ENCODE data around the gene SPECC1L. TPM values are rescaled to one million over a fixed set of nuclear protein-coding genes. Genes with fewer than 3 reads are reported as not detected.

SPECC1L gene
- total RNA-seq, 4 donors from 2014 or later, result 65.2 to 102 (median 69.2) TPM

GRCh38 chr22:24405631-24406321 is 135.1 kb downstream of the SPECC1L start:
- TF ChIP-seq CTCF (IDR thresholded peaks at IDR 0.05), result no peak
- Histone ChIP-seq H3K9me3 (no peaks in the 10 kb centered on the region), H3K27me3 (no peaks in the 10 kb centered on the region), H3K4me1 (peaks cover 9 to 29% of the 10 kb centered on the region in 2 donors), H3K27ac (no peak overlapping the region), H3K4me3 (replicated peaks in 1 of 3) (no peak overlapping the region), H3K36me3 (peaks cover 2 to 9% of the 10 kb centered on the region in 2 donors)
- intact Hi-C loops (cut with DNase I), result no loop called here
- no peak for DNase-seq
- 95 to 97% methylated on average over 12 of the region's 12 CpGs for WGBS, 2 donors

GRCh38 chr22:24406322-24407277 is 136.0 kb downstream of the SPECC1L start:
- intact Hi-C loops (cut with DNase I), result no loop called here
- Histone ChIP-seq H3K27ac (no peak overlapping the region), H3K4me1 (peaks cover 9 to 24% of the 10 kb centered on the region in 2 donors), H3K9me3 (no peaks in the 10 kb centered on the region), H3K36me3 (peaks cover 2 to 9% of the 10 kb centered on the region in 2 donors), H3K4me3 (replicated peaks in 1 of 3) (no peak overlapping the region), H3K27me3 (no peaks in the 10 kb centered on the region)
- DNase-seq, result no peak
- TF ChIP-seq CTCF (IDR thresholded peaks at IDR 0.05) (no peak), POLR2A (IDR thresholded peaks at IDR 0.05) (no peak)
- WGBS, 2 donors, result 68 to 79% methylated on average over 17 to 19 of the region's 19 CpGs

GRCh38 chr22:24407278-24407665 is 136.6 kb downstream of the SPECC1L start:
- WGBS, 2 donors, result 63 to 71% methylated on average over 15 of the region's 15 CpGs
- H3K4me3 ChIP-seq (replicated peaks in 1 of 3), result no peak overlapping the region
- H3K27ac ChIP-seq, result no peak overlapping the region
- peaks cover 8 to 18% of the 10 kb centered on the region in 2 donors for H3K4me1 ChIP-seq
- no peaks in the 10 kb centered on the region for H3K9me3 ChIP-seq
- H3K36me3 ChIP-seq, result peaks cover 3 to 10% of the 10 kb centered on the region in 2 donors
- no peak for DNase-seq
- TF ChIP-seq POLR2A (IDR thresholded peaks at IDR 0.05) (no peak), CTCF (IDR thresholded peaks at IDR 0.05) (no peak)
- intact Hi-C loops (cut with DNase I), result no loop called here
- no peaks in the 10 kb centered on the region for H3K27me3 ChIP-seq

DNA sequence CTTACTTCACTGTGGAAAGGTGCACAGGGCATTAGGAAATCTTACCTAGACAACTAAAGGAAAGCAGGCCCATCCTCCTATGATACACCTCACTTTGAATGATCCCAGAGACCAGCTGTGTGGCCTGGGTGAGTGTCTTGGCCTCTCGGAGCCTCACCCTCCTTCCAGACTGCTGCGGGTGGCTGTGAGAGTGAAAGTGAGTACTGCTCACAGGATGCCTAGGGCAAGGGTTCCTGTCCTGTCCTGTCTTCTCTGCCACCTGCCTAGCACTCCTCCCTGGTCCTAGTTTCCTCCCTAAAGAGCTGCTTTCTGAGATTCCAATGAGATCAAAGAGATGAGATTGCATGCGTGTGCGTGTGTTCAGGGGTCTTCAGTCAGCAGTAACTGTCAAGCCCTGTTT is 137.3 kb downstream of the SPECC1L start:
- DNase-seq, result no peak
- intact Hi-C loops (cut with DNase I), result no loop called here
- no peak overlapping the region for H3K4me3 ChIP-seq (replicated peaks in 1 of 3)
- TF ChIP-seq CTCF (IDR thresholded peaks at IDR 0.05) (no peak), POLR2A (IDR thresholded peaks at IDR 0.05) (no peak)
- peaks cover 3 to 12% of the 10 kb centered on the region in 2 donors for H3K4me1 ChIP-seq
- no peak overlapping the region for H3K27ac ChIP-seq
- WGBS, 2 donors, result 87 to 95% methylated on average over 4 of the region's 4 CpGs
- no peaks in the 10 kb centered on the region for H3K27me3 ChIP-seq
- peaks cover 8 to 16% of the 10 kb centered on the region in 2 donors for H3K36me3 ChIP-seq
- H3K9me3 ChIP-seq, result no peaks in the 10 kb centered on the region

DNA sequence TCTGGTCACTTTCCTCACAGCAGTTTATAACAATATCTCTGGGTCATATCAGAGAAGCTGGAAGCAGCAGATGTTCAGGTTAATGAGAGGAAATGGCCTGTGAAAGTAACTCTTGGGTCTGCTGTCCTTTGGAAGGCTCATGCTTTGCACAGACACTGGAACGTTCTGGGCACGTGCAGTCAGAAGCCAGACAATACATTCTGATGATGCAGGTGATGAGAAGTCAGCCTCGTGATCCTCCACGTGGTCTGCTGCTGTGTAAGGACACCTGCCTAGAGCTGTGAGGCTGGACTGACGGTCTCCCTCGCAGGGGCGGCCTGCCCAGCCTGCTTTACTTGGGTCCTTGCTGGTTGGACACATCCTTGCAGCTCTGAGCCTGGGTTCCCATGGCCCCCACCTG is 138.0 kb downstream of the SPECC1L start:
- no peak for DNase-seq
- no peak overlapping the region for H3K27ac ChIP-seq
- no peak overlapping the region for H3K4me3 ChIP-seq (replicated peaks in 1 of 3)
- no peaks in the 10 kb centered on the region for H3K27me3 ChIP-seq
- no peaks in the 10 kb centered on the region for H3K9me3 ChIP-seq
- peaks cover 0 to 5% of the 10 kb centered on the region in 2 donors for H3K4me1 ChIP-seq
- WGBS, 2 donors, result 85 to 96% methylated on average over 7 of the region's 7 CpGs
- no peak for TF ChIP-seq POLR2A (IDR thresholded peaks at IDR 0.05)
- peaks cover 8 to 19% of the 10 kb centered on the region in 2 donors for H3K36me3 ChIP-seq
- intact Hi-C loops (cut with DNase I), result no loop called here
